Femur (tissue), 1 donor: ENCODE data around the gene RPL38.

Experiments used
- DNase-seq: peaks from one replicate; pipeline ENCODE4 v3.0.0-alpha.2; 2017

RPL38 gene

GRCh38 chr17:74211141-74211911 is 7.8 kb downstream of the RPL38 start:
- DNase-seq, result no peak

- no peak for DNase-seq
Observed at GRCh38 chr17:74211912-74212208, 8.4 kb downstream of the RPL38 start.

- DNase-seq, result peak; percentile 63
Observed at GRCh38 chr17:74212209-74212912, 8.9 kb downstream of the RPL38 start.

GRCh38 chr17:74212913-74213791 is 9.7 kb downstream of the RPL38 start, which contains the start of gene TTYH2:
Gene TTYH2, plus strand, starts transcription at chr17:74213571. Its CDS starts 17 bp downstream, at chr17:74213588.
- peak; percentile 96 for DNase-seq

GRCh38 chr17:74213861-74214391 is 10.4 kb downstream of the RPL38 start:
- peak; percentile 73 for DNase-seq

- DNase-seq, result peak; percentile 47
Observed at GRCh38 chr17:74214484-74215341, 11.2 kb downstream of the RPL38 start.

GRCh38 chr17:74215342-74215727 is 11.9 kb downstream of the RPL38 start:
- peak; percentile 44 for DNase-seq

- no peak for DNase-seq
Observed at GRCh38 chr17:74216505-74216904, 13.0 kb downstream of the RPL38 start.

GRCh38 chr17:74217037-74217730 is 13.7 kb downstream of the RPL38 start:
- DNase-seq, result peak; percentile 57

- DNase-seq, result no peak
Observed at GRCh38 chr17:74217888-74218287, 14.4 kb downstream of the RPL38 start.

- peak; percentile 82 for DNase-seq
Observed at GRCh38 chr17:74218436-74218835, 15.0 kb downstream of the RPL38 start.

- DNase-seq, result no peak
Observed at GRCh38 chr17:74219576-74220133, 16.2 kb downstream of the RPL38 start.

GRCh38 chr17:74220219-74220618 is 16.7 kb downstream of the RPL38 start:
- DNase-seq, result no peak

- no peak for DNase-seq
Observed at GRCh38 chr17:74220946-74221818, 17.7 kb downstream of the RPL38 start.

GRCh38 chr17:74222399-74222798 is 18.9 kb downstream of the RPL38 start:
- DNase-seq, result no peak

- no peak for DNase-seq
Observed at GRCh38 chr17:74223901-74224300, 20.4 kb downstream of the RPL38 start.

- no peak for DNase-seq
Observed at GRCh38 chr17:74224959-74225725, 21.7 kb downstream of the RPL38 start.

- DNase-seq, result no peak
Observed at GRCh38 chr17:74226252-74226651, 22.8 kb downstream of the RPL38 start.
